OCI-M2 (cell line): ENCODE measurements around the gene GJA5.

Experiments
- DNase-seq: peaks from one replicate; lab custom pipeline; 2025; ENCODE audit not compliant: unreplicated experiment; lab: John Stamatoyannopoulos, UW

The GJA5 gene

DNA sequence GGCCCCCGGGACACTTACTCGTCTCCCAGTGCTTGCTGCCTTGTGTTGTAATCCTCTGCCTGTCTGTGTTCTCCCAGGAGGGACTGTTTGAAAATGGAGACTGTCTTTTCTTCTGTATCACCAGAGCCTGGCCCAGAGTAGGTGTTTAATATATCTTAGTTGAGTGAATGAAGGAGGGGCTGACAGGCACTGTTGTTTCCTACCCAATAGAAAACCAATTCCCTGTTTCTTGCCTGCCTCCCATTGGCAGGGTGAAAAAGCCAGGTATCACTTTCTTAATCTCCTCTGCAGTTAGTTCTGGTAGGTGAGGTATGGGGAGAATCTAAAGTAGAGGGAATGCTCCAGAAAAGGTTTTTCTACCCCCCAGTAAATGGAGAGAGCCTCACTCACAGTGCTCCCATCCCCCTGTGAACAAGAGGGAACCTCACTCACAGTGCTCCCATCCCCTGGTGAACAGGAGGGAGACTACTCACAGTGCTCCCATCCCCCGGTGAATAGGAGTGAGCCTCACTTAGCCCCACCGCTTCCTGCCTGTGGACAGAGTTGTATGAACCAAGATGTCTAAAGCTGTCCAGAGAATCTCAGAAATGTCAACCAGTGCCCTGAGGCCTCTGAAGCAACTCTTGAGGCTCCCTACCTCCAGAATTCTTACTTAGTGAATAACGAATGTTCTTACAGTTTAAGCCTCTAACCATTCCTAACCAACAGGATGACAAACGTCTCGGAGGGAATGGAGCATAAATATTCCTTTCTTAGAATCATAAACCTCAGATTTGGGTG, at the start of gene GJA5:
Gene GJA5 (minus strand): TSS at position 122 of the 780 bp plus-strand sequence. CDS start 1,364 bp downstream, outside the sequence.
- no peak for DNase-seq

DNA sequence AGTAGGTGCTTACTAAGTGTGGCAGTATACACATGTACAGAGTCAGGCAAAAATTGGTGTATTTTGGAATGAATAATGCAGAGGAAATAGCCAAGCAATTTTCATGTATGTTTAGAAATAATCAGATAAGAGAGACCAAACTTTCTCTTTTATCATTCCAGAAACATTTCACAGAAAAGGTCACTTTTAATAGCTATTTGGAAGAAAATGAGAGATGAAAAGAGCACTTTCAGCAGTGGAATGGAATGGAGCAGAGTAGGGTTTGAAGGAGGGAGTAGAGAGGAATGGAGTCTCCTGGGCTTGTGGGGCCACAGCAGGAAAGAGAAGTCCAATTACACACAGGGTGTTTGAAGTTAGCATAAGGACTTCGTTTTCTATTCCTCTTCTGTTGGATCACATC, 48.8 kb upstream of the GJA5 start:
- no peak for DNase-seq

DNA sequence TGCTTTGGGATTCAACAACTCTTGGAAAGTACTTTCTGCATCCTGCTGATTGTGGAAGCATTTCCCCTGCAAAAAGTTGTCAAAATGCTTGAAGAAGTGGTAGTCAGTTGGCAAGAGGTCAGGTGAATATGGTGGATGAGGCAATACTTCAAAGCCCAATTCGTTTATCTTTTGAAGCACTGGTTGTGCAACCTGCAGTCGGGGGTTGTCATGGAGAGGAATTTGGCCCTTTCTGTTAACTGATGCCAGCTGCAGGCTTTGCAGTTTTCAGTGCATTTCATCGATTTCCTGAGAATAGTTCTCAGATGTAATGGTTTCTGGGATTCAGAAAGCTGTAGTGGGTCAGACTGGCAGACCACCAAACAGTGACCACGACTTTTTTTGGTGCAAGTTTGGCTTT, 47.6 kb upstream of the GJA5 start:
- no peak for DNase-seq

DNA sequence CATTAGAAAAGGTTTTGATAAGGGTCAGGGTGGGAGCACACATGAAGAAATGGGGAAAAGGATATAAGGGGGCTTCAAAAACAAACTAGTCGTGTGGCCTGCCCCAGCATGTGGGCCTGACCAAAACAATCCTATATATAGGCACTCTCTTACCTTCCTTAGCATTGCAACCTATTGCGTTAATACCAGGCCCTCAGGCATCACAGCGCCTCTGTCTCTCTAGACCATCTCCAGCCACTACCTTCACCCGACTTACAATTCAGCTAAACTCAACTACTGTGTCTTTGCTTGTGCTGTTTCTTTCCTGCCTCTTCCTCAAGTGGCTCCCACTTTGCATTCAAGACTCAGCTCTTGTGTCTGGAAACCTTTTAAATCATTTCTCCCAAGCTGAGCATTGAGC, 47.0 kb upstream of the GJA5 start:
- no peak for DNase-seq

DNA sequence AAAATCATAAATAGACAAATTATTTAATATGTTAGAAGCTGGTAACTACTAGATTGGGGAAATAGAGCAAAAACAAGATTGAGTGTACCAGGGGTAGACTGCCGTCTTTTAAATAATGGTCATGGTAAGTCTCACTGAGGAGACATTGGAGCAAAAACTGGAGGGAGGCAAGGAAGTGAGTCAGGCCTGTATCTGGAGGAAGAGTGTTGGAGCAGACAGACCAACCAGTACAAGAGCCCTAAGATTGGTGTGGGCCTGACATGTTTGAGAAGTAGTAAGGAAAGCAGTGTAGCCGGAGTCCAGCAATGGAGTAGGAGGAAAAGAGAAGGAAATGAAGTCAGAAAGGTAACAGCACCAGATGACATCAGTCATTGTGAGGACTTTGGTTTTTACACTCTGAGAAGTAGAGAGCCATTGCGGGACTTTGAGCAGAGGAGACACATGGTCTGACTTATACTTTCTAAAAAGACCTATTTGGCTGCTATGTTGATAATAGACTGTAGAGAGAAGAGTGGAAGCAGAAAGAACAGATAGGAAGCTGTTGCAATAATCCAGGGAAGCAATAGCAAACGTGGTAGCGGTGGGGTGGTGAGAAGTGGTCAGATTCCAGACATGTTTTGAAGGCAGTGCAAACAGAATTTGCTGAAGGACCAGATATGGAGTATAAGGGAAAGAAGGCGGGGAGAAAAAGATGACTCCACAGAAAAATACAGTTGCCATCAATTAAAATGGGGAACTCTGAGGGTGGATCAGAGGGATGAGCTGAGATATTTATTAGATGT, 44.7 kb upstream of the GJA5 start:
- no peak for DNase-seq

- DNase-seq: no peak
Measured at GRCh38 chr1:147800804-147801203, 40.4 kb upstream of the GJA5 start.

- no peak for DNase-seq
Measured at GRCh38 chr1:147798731-147799130, 38.3 kb upstream of the GJA5 start.

- no peak for DNase-seq
Measured at GRCh38 chr1:147794570-147794969, 34.2 kb upstream of the GJA5 start.

DNA sequence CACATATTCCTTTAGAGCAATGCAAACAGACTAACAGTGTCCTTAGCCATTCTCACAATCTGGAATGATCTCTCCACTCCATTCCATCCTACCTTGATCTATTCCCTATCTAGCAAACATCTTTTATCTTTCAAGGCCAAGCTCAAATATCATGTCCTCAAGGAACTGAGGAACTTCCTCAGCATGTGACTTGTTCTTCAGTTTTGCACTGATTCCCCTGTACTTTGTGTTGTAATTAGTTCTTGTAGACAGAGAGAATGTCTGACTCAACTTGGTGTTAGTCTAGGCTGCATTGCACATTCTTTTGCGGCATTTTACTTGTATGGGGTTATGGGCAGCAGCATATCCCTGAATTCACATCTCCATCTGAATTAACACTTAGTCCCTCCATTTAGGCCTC, 31.5 kb upstream of the GJA5 start:
- DNase-seq: no peak

GRCh38 chr1:147787765-147788164, 27.4 kb upstream of the GJA5 start:
- no peak for DNase-seq

- DNase-seq: no peak
Measured at GRCh38 chr1:147786536-147786935, 26.1 kb upstream of the GJA5 start.

DNA sequence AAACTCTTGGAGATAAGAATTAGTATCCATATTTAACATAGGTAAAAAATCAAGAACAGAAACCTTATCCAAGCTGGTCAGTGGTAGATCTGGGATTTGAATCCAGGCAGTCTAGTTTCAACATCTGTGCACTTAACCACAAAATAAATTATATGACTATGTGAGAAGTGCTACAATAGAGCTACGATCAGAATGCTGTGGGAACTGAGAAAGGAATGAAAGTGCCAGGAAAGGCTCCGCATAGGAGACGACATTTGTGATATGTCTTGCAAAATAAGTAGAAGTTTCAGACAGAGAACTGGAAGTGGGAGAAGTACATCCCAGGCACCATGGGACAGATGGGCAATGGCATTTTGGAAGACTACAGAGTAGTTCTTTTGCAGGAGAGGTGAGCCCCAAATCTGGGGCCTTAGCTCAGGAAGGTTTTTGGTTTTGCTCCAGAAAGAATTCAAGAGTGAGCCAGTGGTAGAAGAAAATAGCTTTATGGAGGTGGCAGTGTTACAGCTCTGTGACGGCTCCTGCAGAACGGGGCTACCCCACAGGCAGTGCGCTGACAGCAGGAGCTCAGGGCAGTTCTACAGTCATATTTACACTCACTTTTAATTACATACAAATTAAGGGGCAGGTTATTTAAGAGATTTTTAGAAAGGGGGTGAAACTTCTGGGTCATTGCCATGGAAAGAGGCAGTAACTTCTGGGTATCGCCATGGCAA, 25.5 kb upstream of the GJA5 start:
- no peak for DNase-seq

GRCh38 chr1:147784941-147785340, 24.5 kb upstream of the GJA5 start:
- no peak for DNase-seq

DNA sequence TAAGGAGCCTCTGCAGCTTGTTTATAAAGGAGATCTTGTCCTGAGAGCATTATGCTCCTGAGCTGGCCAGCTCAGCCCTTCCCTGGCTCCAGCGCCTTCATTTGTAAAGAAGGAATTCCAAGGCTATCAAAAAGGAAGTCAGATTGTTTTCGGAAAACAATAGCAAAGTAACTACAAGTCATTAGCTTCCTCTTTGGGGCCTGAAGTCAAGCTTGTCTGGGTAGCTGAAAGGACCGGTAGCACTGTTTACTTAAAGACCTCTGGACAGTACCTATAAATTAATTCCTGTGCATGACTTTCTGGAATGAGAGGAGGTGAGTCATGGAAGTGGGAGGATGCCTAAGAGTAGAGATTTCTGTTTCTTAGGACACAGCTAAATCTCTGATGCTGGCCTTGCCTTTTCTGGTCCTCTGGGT, 20.7 kb upstream of the GJA5 start:
- no peak for DNase-seq

- no peak for DNase-seq
Measured at GRCh38 chr1:147777694-147778093, 17.3 kb upstream of the GJA5 start.

- no peak for DNase-seq
Measured at GRCh38 chr1:147773215-147773715, 12.9 kb upstream of the GJA5 start.

GRCh38 chr1:147772570-147772969, 12.2 kb upstream of the GJA5 start:
- DNase-seq: no peak

- no peak for DNase-seq
Measured at GRCh38 chr1:147771226-147772125, 11.1 kb upstream of the GJA5 start.

- DNase-seq: no peak
Measured at GRCh38 chr1:147769106-147769505, 8.7 kb upstream of the GJA5 start.

- no peak for DNase-seq
Measured at GRCh38 chr1:147768582-147768981, 8.2 kb upstream of the GJA5 start.

GRCh38 chr1:147768101-147768500, 7.7 kb upstream of the GJA5 start:
- DNase-seq: no peak
